CD4-positive, alpha-beta T cell treated with Interleukin-21 for 1 hour (primary cell): ENCODE results near the gene AP1S3.

Experiments
- DNase-seq: peaks from one replicate; pipeline ENCODE4 v3.0.0-alpha.2; 2020

Gene AP1S3

DNA sequence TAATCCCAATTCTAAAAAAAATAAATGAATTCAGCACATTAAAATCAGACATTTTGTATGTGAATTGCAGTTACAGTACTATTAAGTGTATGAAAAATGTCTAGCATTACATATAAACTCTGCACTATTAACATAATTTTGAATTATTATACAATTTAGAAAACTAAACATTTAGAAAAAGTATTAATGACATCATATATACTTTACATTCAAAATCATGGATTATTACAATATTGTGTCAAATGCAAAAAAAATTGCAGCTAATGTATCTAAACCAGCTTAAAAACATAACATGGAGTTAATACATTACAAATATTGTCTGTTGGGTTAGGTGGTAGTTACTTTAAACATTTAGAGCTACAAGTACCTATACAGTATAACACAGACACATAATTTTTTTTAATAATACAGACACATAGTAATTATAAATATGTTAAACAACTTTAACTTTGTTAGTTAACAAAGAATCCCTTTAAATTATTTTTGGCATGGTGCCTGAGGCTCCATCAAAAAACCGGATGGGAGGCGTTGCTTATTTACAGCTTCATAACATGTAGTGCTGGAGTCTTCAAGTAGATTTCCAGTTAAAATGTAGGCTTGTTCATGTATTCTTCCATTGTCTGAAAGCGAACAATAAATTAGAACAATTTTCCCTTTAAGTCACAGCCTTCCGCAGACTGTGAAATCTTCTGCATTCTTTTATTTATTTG is 79.1 kb downstream of the AP1S3 start:
- no peak for DNase-seq

- DNase-seq, result no peak
These were observed 83.4 kb downstream of the AP1S3 start for GRCh38 chr2:223753940-223754339.

GRCh38 chr2:223751012-223751411 is 86.4 kb downstream of the AP1S3 start:
- no peak for DNase-seq

DNA sequence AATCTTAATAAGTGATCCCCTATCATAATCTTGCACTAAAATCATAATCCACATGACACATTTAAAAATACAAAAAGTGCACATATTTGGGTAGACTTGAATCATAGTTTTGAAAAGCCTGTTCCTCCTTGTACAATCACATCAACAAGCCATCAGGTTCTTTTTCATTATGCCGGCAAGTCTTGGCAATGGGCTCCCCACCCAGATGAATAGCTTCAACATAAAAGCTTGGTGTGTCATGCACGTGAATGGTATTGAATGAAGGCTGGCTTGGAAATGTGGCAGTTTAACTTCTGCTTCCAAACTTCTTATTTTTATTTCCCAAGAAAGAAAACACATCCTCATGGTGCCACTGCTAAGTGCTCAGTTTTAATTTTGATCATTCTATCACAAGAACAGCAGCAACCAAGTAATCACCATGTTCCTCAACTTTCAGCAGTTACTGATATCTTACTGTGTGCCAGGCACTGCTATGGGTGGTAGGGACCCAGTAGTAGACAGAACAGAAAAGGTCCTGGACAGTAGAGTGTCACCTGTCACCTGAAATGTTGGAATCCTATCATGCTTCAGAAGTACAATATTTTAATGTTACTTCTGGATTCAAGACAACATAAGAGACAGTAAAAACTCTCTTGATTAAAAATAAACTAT is 89.9 kb downstream of the AP1S3 start:
- no peak for DNase-seq

GRCh38 chr2:223746611-223747010 is 90.8 kb downstream of the AP1S3 start:
- no peak for DNase-seq

GRCh38 chr2:223744580-223744979 is 92.8 kb downstream of the AP1S3 start:
- no peak for DNase-seq

DNA sequence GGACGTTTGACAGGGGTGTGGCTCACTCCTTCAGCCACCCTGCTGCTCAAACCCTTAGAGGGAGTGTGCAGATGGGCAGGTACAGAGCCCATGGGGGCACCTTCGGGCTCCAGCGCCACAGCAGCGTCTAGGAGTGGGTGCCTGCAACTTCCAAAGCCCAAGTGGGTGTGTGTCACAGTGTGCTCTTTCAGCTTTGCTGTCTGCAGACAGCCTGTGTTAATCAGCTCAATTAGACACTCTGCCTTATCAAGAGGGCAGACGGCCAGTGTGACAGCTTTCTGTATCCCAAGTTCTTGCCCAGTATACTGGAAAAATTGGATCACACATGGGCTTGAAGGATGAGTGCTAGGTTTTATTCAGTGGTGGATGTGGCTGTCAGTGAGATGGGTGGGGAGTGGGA is 96.7 kb downstream of the AP1S3 start:
- DNase-seq, result no peak

DNA sequence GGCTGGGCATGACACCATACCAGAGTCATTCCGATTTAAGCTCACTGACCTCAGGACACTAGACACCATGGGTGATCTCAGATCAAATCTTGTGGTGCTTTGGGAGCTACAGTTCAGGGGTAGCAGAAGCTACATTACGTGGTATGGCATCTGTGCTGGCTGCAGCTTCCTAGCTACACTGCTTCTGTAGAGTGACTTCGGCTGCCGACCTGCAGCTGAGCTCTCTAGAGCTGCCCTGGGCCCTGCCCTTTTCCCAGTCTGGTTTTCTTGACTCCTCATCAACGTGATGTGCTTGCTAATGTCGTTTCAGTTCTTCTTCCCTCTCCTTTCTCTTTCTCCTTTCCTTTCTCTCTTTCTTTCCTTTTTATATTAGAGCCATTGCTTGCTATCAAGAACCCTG is 100.2 kb downstream of the AP1S3 start:
- DNase-seq, result no peak

- no peak for DNase-seq
These were observed 100.9 kb downstream of the AP1S3 start for GRCh38 chr2:223736488-223736887.

- no peak for DNase-seq
These were observed 101.6 kb downstream of the AP1S3 start for GRCh38 chr2:223735659-223736244.

DNA sequence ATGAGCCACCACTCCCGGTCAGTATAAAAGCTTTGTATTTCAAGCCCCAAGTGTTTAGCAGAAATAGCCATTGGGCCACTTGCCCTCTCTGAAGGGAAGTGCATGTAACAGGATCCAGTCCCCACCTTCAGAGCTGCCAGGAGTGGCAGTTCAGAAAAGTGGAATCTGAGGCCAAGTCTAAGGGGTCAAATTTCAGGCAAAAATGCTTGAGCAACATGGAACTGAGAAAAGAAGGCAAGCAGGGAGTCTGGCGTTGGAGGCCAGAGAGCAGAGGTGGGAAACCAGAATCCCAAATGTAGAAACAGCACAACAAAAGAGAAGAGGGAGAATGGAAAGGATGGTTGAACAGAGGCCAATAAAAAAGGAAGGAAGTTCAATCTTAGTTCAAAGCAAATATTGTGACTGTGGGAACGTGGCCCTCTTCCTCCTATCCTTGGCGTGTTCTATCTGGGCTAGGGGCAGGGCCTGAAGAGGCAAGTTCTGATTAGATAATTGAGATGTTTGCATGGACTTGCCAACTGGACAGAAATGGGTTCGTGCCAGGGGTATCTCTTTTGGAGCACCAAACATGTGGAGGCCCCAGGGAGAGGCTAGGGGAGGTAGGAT is 102.2 kb downstream of the AP1S3 start:
- no peak for DNase-seq

DNA sequence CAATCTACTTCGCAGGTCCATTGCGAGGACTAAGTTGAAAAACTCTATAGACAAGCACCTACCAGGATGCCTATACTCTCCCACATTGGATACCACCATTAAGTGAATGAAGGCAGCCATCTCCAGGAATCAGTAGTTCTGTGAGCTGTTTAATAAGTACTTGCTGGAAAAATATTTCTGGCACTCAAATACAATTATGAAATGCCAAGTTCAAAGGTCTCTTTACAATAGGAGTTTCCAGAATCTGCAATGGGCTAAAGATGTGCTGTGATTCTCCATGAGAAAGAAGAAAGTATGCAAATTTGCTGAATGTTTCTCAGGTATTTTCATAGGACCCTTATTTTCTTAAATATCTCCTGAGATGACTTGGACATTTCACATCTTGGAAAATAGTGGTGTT is 103.0 kb downstream of the AP1S3 start:
- DNase-seq, result no peak

DNA sequence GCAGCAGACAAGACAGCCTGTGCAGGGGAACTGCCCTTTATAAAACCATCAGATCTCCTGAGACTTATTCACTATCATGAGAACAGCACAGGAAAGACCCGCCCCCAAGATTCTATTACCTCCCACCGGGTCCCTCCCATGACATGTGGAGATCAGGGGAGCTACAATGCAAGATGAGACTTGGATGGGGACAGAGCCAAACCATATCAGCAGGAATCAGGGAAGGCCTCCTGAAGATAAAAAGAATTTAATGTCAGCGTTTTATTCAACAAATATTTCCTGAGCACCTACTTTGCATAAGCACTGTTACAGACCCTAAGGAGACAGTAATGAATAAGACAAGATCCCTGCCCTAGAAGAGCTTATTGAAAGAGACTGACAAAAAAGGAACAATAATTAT is 105.0 kb downstream of the AP1S3 start:
- no peak for DNase-seq

GRCh38 chr2:223731503-223731902 is 105.9 kb downstream of the AP1S3 start:
- DNase-seq, result no peak

- DNase-seq, result no peak
These were observed 107.6 kb downstream of the AP1S3 start for GRCh38 chr2:223729781-223730180.

GRCh38 chr2:223727562-223727961 is 109.8 kb downstream of the AP1S3 start:
- peak; percentile 51 for DNase-seq

- DNase-seq, result no peak
These were observed 111.1 kb downstream of the AP1S3 start for GRCh38 chr2:223725986-223726970.

- no peak for DNase-seq
These were observed 111.9 kb downstream of the AP1S3 start for GRCh38 chr2:223725494-223725893.

DNA sequence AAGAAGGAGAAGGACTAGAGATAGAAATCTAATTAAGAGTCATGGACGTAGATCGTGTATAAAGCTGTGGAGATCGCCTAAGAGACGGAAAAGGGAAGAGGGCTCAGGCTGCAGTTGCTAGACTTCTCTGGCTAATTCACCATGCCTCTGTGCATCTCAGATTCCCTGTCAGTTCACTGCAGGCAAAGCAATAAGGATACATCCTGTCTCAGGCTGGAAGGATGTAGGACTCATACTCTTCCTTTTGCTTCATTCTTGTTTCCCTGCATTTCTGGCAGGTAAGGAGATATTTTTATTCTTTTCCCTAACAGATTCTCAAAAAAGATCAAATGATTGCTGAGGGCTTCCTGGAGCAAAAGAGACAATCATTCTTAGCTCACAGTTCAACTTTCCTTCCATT is 112.5 kb downstream of the AP1S3 start:
- no peak for DNase-seq

DNA sequence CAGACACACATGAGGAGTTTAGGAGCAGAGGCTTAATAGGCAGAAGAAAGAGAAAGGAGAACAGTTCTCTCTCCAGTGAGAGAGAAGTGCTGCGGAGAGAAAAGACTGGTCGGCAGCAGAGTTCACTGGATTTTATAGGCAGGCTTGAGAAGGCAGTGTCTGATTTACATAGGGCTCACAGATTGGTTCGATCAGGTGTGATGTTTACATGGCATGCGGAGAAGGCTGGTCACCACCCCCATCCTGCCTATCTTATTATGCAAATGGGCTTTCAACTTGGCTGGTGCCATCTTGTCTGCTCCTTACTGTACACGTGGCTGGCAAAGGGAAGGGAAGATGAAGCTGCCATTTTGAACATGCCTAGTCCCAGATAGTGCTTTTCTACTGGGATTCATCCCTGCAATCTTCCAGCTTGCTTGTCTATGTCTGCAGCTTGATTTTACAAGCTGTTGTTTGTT is 113.4 kb downstream of the AP1S3 start:
- DNase-seq, result no peak

DNA sequence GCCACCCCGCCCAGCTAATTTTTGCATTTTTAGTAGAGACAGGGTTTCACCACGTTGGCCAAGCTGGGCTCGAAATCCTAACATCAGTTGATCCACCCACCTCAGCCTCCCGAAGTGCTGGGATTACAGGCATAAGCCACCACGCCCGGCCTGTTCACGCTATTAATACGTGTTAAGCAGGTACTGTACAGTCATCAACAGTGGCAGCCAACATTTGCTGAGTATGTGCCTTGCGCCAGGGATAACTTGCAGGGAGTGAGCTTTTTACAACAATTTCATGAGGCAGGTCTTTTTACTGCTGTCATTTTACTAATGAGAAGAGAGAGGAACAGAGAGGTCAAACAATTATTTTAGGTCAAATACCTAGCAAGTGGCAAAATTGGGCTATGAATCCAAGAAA is 115.2 kb downstream of the AP1S3 start:
- DNase-seq, result no peak

DNA sequence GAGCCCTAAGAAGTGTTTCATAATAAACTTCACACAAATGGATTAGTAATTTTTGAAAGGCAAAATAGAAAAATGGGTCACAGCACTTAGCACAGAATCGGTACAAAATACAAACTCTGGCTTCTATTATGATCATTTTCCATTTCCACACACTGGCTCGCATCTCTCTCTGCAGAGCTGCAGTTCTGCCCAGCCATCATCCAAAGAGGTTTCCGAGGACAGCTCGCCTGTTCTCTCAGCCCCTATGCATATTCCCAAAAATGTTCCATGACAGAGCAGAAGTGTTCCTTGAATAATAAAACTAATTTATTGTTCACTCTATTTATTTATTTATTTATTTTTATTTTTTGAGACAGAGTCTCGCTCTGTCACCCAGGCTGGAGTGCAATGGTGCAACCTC is 115.6 kb downstream of the AP1S3 start:
- no peak for DNase-seq

DNA sequence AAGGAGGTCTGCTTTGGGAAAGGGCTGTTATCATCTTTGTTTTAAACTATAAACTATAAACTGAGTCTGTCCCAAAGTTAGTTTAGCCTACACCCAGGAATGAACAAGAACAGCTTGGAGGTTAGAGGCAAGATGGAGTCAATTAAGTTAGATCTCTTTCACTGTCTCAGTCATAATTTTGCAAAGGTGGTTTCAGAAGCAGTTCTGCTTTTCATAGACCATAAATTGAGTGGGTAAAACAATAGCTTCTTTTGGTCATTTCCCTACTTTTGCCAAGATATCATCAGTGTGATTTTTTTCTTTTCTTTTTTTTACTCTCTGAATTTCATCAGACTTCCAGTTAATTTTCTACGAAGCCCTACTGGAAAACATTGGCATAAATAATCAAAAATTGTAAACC is 117.0 kb downstream of the AP1S3 start:
- no peak for DNase-seq
